Transverse colon (tissue), 4 donors: ENCODE data around the gene ITGA3. TPM values are rescaled to one million over a fixed set of nuclear protein-coding genes. Genes with fewer than 3 reads are reported as not detected.
A peak's percentile ranks its signal among the peaks of the same experiment; 100 is the strongest.

ENCODE experiments used
- DNase-seq: peaks from one replicate; pipeline ENCODE4 v3.0.0-alpha.2; 2019
- H3K27ac ChIP-seq, 4 donors: fragments of 200-600 bp; sonication (generic); 2 replicates each; pipeline ENCODE4 v1.5.1; 2016 to 2018; ENCODE audit warnings: inconsistent platforms in 4 of 4
- H3K27me3 ChIP-seq: fragments of 200-600 bp; sonication (generic); 2 replicates; pipeline ENCODE4 v1.5.1; 2017; ENCODE audit warnings: inconsistent platforms
- H3K36me3 ChIP-seq, 4 donors: fragments of 200-600 bp; sonication (generic); 2 replicates each; pipeline ENCODE4 v1.5.1; 2017 to 2019; ENCODE audit warnings: inconsistent platforms in 4 of 4
- H3K4me1 ChIP-seq, 4 donors: fragments of 200-600 bp; sonication (generic); 2 replicates each; pipeline ENCODE4 v1.5.1; 2017 to 2020; ENCODE audit warnings: inconsistent platforms in 4 of 4
- H3K4me3 ChIP-seq, 4 donors: fragments of 200-600 bp; sonication (generic); 1 replicate in 1 of 4; 2 replicates in 3 of 4; pipeline versions ENCODE4 v1.5.1 to v1.6.1; 2017 to 2019; ENCODE audit warnings: inconsistent platforms in 4 of 4
- H3K9me3 ChIP-seq, 2 donors: fragments of 200-600 bp; sonication (generic); 2 replicates each; pipeline ENCODE4 v1.5.1; 2017 to 2019; ENCODE audit warnings: inconsistent platforms in 2 of 2
- CTCF ChIP-seq, 5 experiments: fragments of 200-600 bp in 3 of 5; fragments of 450-650 bp in 2 of 5; sonication (generic) in 3 of 5; IDR thresholded peaks; 1 replicate in 2 of 5; 2 replicates in 3 of 5; pipeline ENCODE4 v1.5.1; 2016 to 2017; ENCODE audit warnings: antibody characterized with exemption in 5 of 5, inconsistent platforms in 3 of 5, mild to moderate bottlenecking in 2 of 5, moderate library complexity in 1 of 5
- EP300 ChIP-seq: sonication (generic); formaldehyde crosslinking; IDR thresholded peaks from one replicate; pipeline ENCODE4 v1.6.1; 2017; ENCODE audit warnings: antibody characterized with exemption, low read depth
- POLR2A ChIP-seq: fragments of 450-650 bp; IDR thresholded peaks from one replicate; pipeline ENCODE4 v1.6.1; 2016; ENCODE audit warnings: antibody characterized with exemption, mild to moderate bottlenecking, moderate library complexity
- POLR2AphosphoS5 ChIP-seq, 3 donors: sonication (generic); formaldehyde crosslinking; IDR thresholded peaks; one replicate each; pipeline ENCODE4 v1.6.1; 2016; ENCODE audit warnings: antibody characterized with exemption in 3 of 3
- WGBS, 2 donors: methylation state at CpG; one replicate each; pipeline ENCODE4 v1.1.5; 2018; ENCODE audit warnings: low coverage in 1 of 2; 5-methylcytosine and 5-hydroxymethylcytosine counted together
- in situ Hi-C, 4 donors: fragments of 200-750 bp; cut with MboI; loops; one replicate each; pipeline versions ENCODE4 v1.15.0 to v1.15.1; 2017; ENCODE audit warnings: low sequenced_read_pairs in 3 of 4, low pct_ligation_motif_present in 1 of 4, low pct_unique_long_range_greater_than_20kb in 1 of 4
- intact Hi-C: fragments of 100-400 bp; cut with DNase I; formaldehyde crosslinking; loops from one replicate; pipeline ENCODE4 v1.15.1; 2023; ENCODE audit warnings: low total_unique reads
- total RNA-seq, 4 donors: library from RNA; depleted of rRNA; stranded (reverse); fragments of >200 nt; gene quantifications; one replicate each; pipeline ENCODE4 v1.1.0, GENCODE V29; 2016

ITGA3 gene
- total RNA-seq, 4 donors from 2014 or later: 147 to 294 (median 171) TPM

GRCh38 chr17:50026837-50027171, 29.1 kb upstream of the ITGA3 start:
- Histone ChIP-seq H3K4me1 (peaks cover 0 to 15% (median 9%) of the 10 kb centered on the region in 4 donors), H3K27ac (peak overlapping the region in 1 of 4 donors; percentile 58), H3K36me3 (no peaks in the 10 kb centered on the region), H3K27me3 (no peaks in the 10 kb centered on the region), H3K4me3 (peak overlapping the region in 2 of 4 donors; percentile 13 to 18), H3K9me3 (no peaks in the 10 kb centered on the region)
- WGBS, 2 donors: 0 to 1% methylated on average over 2 to 6 of the region's 6 CpGs
- intact Hi-C loops: loop anchor here (1.0 kb wide), 1 partner anchor 60 kb away; no protein-coding TSS in a partner anchor
- TF ChIP-seq POLR2A: no peak
- TF ChIP-seq CTCF (IDR thresholded peaks at IDR 0.05): peak; percentile 94 to 98 (median 96)
- TF ChIP-seq EP300: no peak
- peak in 1 of 3 donors; percentile 24 for TF ChIP-seq POLR2AphosphoS5 (IDR thresholded peaks at IDR 0.05)
- DNase-seq: peak; percentile 88
- in situ Hi-C loops: loop anchor here (5.0 to 10.0 kb wide), 3 partner anchors 58 to 65 kb away; no protein-coding TSS in a partner anchor

DNA sequence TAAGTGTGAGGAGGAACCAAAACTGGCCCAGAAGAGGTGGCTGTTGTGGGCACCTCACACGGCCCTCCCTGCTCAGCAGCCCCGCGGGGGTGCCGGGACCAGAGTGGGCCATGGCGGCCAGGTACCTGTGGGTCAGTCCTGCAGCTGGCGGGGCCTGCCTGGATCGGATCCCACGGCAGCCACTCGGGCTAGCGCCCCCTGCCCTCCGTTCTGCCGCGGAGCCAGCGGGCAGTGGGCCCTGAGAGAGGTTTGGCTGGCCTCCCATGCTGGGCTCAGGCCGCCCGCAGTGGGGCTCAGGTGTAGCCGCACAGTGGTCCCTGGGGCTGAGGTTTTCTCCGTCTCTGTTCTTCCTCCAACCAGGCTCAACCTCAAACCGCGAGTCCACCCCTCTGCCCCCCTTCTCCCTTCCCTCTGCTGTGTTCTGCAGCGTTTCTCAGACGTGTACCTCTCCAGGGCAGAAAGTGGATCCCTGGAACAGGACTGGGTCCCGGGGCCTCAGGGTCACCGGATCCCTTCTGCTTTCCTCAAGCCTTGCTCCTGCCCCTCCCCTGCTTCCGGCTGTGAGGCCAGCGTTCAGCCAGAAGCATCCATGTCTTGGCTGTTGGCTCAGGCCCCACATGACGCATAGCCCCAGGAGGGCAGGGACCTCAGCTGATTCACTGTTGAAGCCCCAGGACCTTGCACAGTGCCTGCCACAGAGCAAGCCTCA, 28.6 kb upstream of the ITGA3 start:
- H3K27me3 ChIP-seq: no peaks in the 10 kb centered on the region
- intact Hi-C loops (no loop called here), in situ Hi-C loops (loop anchor here (5.0 to 10.0 kb wide), 3 partner anchors 57 to 65 kb away; no protein-coding TSS in a partner anchor)
- H3K9me3 ChIP-seq: no peaks in the 10 kb centered on the region
- peak in 3 of 5 experiments; percentile 1 to 16 (median 15) for TF ChIP-seq CTCF (IDR thresholded peaks at IDR 0.05)
- no peak for TF ChIP-seq EP300
- no peak for TF ChIP-seq POLR2AphosphoS5 (IDR thresholded peaks at IDR 0.05)
- TF ChIP-seq POLR2A: no peak
- 11% methylated on average over 27 of the region's 27 CpGs; no CpG with 5 or more reads in 1 of the 2 donors for WGBS, 2 donors
- H3K36me3 ChIP-seq: no peaks in the 10 kb centered on the region
- peak overlapping the region in 3 of 4 donors; percentile 15 to 58 (median 50) for H3K27ac ChIP-seq
- H3K4me3 ChIP-seq: peak overlapping the region in 2 of 4 donors; percentile 13 to 18
- peaks cover 0 to 15% (median 9%) of the 10 kb centered on the region in 4 donors for H3K4me1 ChIP-seq
- peak; percentile 58 for DNase-seq

GRCh38 chr17:50027881-50028735, 27.8 kb upstream of the ITGA3 start:
- H3K27me3 ChIP-seq: no peaks in the 10 kb centered on the region
- peak overlapping the region in 1 of 4 donors; percentile 58 for H3K27ac ChIP-seq
- no peak overlapping the region for H3K4me3 ChIP-seq
- peaks cover 0 to 15% (median 7%) of the 10 kb centered on the region in 4 donors for H3K4me1 ChIP-seq
- DNase-seq: no peak
- intact Hi-C loops: no loop called here
- in situ Hi-C loops: loop anchor here (5.0 to 10.0 kb wide), 3 partner anchors 57 to 64 kb away; no protein-coding TSS in a partner anchor
- no peaks in the 10 kb centered on the region for H3K9me3 ChIP-seq
- 64 to 100% methylated on average over 1 to 17 of the region's 20 CpGs for WGBS, 2 donors
- H3K36me3 ChIP-seq: no peaks in the 10 kb centered on the region
- no peak for TF ChIP-seq EP300
- no peak for TF ChIP-seq POLR2AphosphoS5 (IDR thresholded peaks at IDR 0.05)
- TF ChIP-seq CTCF (IDR thresholded peaks at IDR 0.05): no peak
- no peak for TF ChIP-seq POLR2A

GRCh38 chr17:50028736-50029120, 27.2 kb upstream of the ITGA3 start:
- Histone ChIP-seq H3K36me3 (no peaks in the 10 kb centered on the region), H3K27ac (no peak overlapping the region), H3K9me3 (no peaks in the 10 kb centered on the region), H3K4me1 (peaks cover 0 to 15% (median 10%) of the 10 kb centered on the region in 4 donors), H3K27me3 (no peaks in the 10 kb centered on the region), H3K4me3 (no peak overlapping the region)
- TF ChIP-seq EP300 (no peak), POLR2AphosphoS5 (IDR thresholded peaks at IDR 0.05) (no peak), POLR2A (no peak), CTCF (IDR thresholded peaks at IDR 0.05) (no peak)
- WGBS, 2 donors: 60 to 96% methylated on average over 1 to 6 of the region's 6 CpGs
- intact Hi-C loops (no loop called here), in situ Hi-C loops (loop anchor here (5.0 to 10.0 kb wide), 3 partner anchors 56 to 64 kb away; no protein-coding TSS in a partner anchor)
- no peak for DNase-seq
